ENCODE data around the gene TAGAP. TPM values are rescaled to one million over a fixed set of nuclear protein-coding genes. Genes with fewer than 3 reads are reported as not detected.

The TAGAP gene
- total and polyA plus RNA-seq, 2 of the 8 experiments (the other 6 are each of a cell fraction or from before 2014, with no cell fraction given), result not detected

DNA sequence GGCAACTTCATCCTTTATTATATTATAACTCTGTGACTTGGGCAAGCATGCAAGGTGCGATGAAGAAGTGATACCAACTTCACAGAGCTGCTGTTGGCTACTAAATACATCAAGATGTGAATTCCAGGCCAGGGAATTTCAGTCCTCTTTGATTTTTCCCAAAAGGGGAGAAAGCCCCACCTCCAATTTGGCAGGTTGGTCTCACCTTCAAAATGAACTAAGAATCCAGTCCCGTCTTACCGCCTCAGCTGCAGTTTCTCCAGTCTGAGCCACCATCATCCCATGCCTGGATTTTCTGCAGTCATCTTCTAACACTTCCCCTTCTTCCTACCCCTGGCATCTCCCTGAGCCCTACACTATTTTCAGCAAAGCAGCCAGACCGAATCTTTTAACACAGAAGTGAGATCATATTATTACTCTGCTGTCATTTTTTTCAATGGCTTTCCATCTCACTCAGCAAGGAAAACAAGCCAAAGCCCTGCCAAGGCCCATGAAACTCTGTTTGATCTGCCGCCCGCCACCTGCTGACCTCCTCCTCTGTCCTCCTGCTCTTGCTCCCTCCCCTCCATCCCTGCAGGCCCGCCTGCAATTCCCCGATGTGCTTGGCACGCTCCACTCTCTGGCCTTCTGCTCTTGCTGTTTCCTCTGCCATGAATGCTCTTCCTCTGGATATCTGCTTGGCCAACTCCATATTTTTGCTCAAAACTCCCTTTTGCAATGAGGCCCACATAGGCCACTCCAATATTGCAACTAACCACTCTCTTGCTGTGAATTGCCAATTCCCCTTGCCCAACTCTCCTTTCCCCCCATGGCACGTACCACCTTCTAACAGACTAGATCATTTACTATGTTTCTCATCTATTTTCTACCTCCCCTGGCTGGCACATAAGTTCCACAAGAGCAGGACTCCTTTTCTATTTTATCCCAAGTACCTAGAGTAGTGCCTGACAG lies 46.0 kb upstream of the TAGAP start:
- Histone ChIP-seq H3K4ac (replicated peaks; ENCODE audit: insufficient read length, low read depth, low read length) (no peak overlapping the region), H4K20me1 (replicated peaks in 1 of 2; ENCODE audit: control insufficient read depth in 1 of 2, insufficient read depth in 2 of 2, low read length in 2 of 2) (no peaks in the 10 kb centered on the region)
- peak in 1 of 2 experiments; percentile 40 for DNase-seq (ENCODE audit: low read depth in 1 of 2, low spot score in 2 of 2)

More for the DNA sequence above, 46.0 kb upstream of the TAGAP start:
- H3K27me3 ChIP-seq (replicated peaks in 1 of 4; ENCODE audit: control insufficient read depth in 3 of 4, extremely low read depth in 1 of 4, insufficient read depth in 3 of 4, low read length in 3 of 4), result no peaks in the 10 kb centered on the region
- H2AK5ac ChIP-seq (ENCODE audit: low read depth, low read length), result no peak overlapping the region
- H3K36me3 ChIP-seq (ENCODE audit: control insufficient read depth in 2 of 4, insufficient read depth in 4 of 4, low read length in 3 of 4), result no peaks in the 10 kb centered on the region
- no peaks in the 10 kb centered on the region for H3K23me2 ChIP-seq (ENCODE audit: low read depth, low read length)
- CTCF ChIA-PET (ENCODE audit: partially characterized antibody), result interaction anchor here (3.4 kb wide), 1 partner anchor 13 kb away, joined by 17 read pairs; no protein-coding TSS in a partner anchor
- H4K91ac ChIP-seq (replicated peaks; ENCODE audit: insufficient read length, low read length), result no peak overlapping the region
- no peak overlapping the region for H2BK120ac ChIP-seq (replicated peaks; ENCODE audit: low read depth, low read length)
- no peak overlapping the region for H3K18ac ChIP-seq (ENCODE audit: extremely low read depth, low read length)
- H2BK15ac ChIP-seq (ENCODE audit: low read length), result no peak overlapping the region
- H3K79me2 ChIP-seq (ENCODE audit: control insufficient read depth in 1 of 2, insufficient read depth in 2 of 2, low read length in 2 of 2), result no peaks in the 10 kb centered on the region
- no peak overlapping the region for H3K4me3 ChIP-seq (ENCODE audit: extremely low read depth in 1 of 4, insufficient read depth in 2 of 4, low read depth in 3 of 4, low read length in 4 of 4)
- H3K4me2 ChIP-seq (ENCODE audit: insufficient read depth in 1 of 2, low read depth in 2 of 2, low read length in 2 of 2), result no peak overlapping the region
- H3K27ac ChIP-seq (ENCODE audit: low read depth, low read length), result no peak overlapping the region
- H4K8ac ChIP-seq (ENCODE audit: extremely low read depth, insufficient read depth, low read length), result no peak overlapping the region
- H3K9ac ChIP-seq (replicated peaks in 1 of 4; ENCODE audit: extremely low read depth in 1 of 4, low read depth in 3 of 4, low read length in 3 of 4), result no peak overlapping the region
- H3K9me3 ChIP-seq (ENCODE audit: insufficient read depth in 2 of 2, low read depth in 1 of 2, low read length in 1 of 2), result no peaks in the 10 kb centered on the region
- peaks cover 0 to 7% (median under 1%) of the 10 kb centered on the region in 4 experiments; a peak in 1 of 7 replicates for H3K4me1 ChIP-seq (replicated peaks in 1 of 4; ENCODE audit: control insufficient read depth in 3 of 4, insufficient read depth in 4 of 4, low read length in 3 of 4)
- H2AFZ ChIP-seq (ENCODE audit: low read length), result no peak overlapping the region
- TF ChIP-seq SP1 (IDR thresholded peaks at IDR 0.05; ENCODE audit: low read depth, low read length) (no peak), SIRT6 (IDR thresholded peaks at IDR 0.05; ENCODE audit: low read length) (no peak), TAF7 (optimal IDR thresholded peaks at IDR 0.05; ENCODE audit: borderline replicate concordance, low read depth, low read length) (no peak), BCL11A (IDR thresholded peaks at IDR 0.05; ENCODE audit: low read depth in 2 of 2, low read length in 2 of 2) (no peak), CHD2 (IDR thresholded peaks at IDR 0.05; ENCODE audit: low read length) (no peak), BACH1 (IDR thresholded peaks at IDR 0.05; ENCODE audit: low read length) (no peak), RNF2 (IDR thresholded peaks at IDR 0.05; ENCODE audit: borderline replicate concordance, low read depth, low read length, missing control alignments, poor library complexity, severe bottlenecking) (no peak), JUND (IDR thresholded peaks at IDR 0.05; ENCODE audit: low read length) (no peak), EP300 (IDR thresholded peaks at IDR 0.05; ENCODE audit: borderline replicate concordance in 1 of 2, low read depth in 2 of 2, low read length in 2 of 2) (no peak), MAFK (IDR thresholded peaks at IDR 0.05; ENCODE audit: low read depth, low read length) (no peak), POLR2A (IDR thresholded peaks at IDR 0.05; ENCODE audit: control extremely low read depth in 1 of 2, low read depth in 2 of 2, low read length in 2 of 2) (no peak)
- TF ChIP-seq, protein P1, sequence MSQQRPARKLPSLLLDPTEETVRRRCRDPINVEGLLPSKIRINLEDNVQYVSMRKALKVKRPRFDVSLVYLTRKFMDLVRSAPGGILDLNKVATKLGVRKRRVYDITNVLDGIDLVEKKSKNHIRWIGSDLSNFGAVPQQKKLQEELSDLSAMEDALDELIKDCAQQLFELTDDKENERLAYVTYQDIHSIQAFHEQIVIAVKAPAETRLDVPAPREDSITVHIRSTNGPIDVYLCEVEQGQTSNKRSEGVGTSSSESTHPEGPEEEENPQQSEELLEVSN (IDR thresholded peaks at IDR 0.05), result no peak
- POLR2A ChIA-PET (ENCODE audit: partially characterized antibody), result no interaction called here
- H2BK5ac ChIP-seq (ENCODE audit: low read depth, low read length), result no peak overlapping the region
- no peak overlapping the region for H3K23ac ChIP-seq (ENCODE audit: insufficient read length)
- no peak overlapping the region for H4K5ac ChIP-seq (ENCODE audit: insufficient read length, low read depth, low read length)
- no peaks in the 10 kb centered on the region for H3K79me1 ChIP-seq (ENCODE audit: low read depth, low read length)
- H3K14ac ChIP-seq (ENCODE audit: insufficient read length), result no peak overlapping the region
- H3K56ac ChIP-seq (replicated peaks; ENCODE audit: insufficient read length, low read depth, low read length), result no peak overlapping the region
- no peak overlapping the region for H2BK20ac ChIP-seq (ENCODE audit: low read length)
- H2BK12ac ChIP-seq (ENCODE audit: low read depth, low read length), result no peak overlapping the region
- FAIRE-seq, result no peak
- 81% methylated on average over 10 of the region's 10 CpGs; no CpG with 5 or more reads in 1 of the 2 experiments for WGBS, 2 experiments (ENCODE audit: extremely low coverage in 1 of 2, insufficient coverage in 1 of 2, insufficient read length in 1 of 2, insufficient replicate concordance in 2 of 2, low coverage in 1 of 2, low lambda C conversion rate in 2 of 2, missing lambda C conversion rate in 1 of 2)
